K562 (cell line): Measurements from ENCODE around the gene CHRNB4. TPM values are rescaled to one million over a fixed set of nuclear protein-coding genes. Genes with fewer than 3 reads are reported as not detected.

Experiments
- ATAC-seq: fragments of 200-7000 bp; cut with Tn5 transposase; 3 replicates; pipeline ENCODE4 v1.9.1; 2020; ENCODE audit warnings: moderate library complexity
- BruUV-seq: library from RNA; stranded (reverse); fragments of 400-500 nt; replicated peaks from 2 replicates; lab custom pipeline; 2021; lab: Mats Ljungman, UMichigan
- CTCF ChIA-PET: fragments of 300-600 bp; formaldehyde crosslinking; extraction: SDS; loops from one replicate; lab custom pipeline; 2021; ENCODE audit warnings: low intra/inter-chr PET ratio; lab: Yijun Ruan, JAX
- POLR2A ChIA-PET: fragments of 300-600, 350-650 bp; sonication (Branson Sonifier 250); formaldehyde crosslinking; extraction: SDS; loops from one replicate; lab custom pipeline; 2021; ENCODE audit warnings: antibody characterized with exemption, inconsistent platforms; lab: Yijun Ruan, JAX
- DNase-seq, 4 experiments: peaks; one replicate each; pipeline versions ENCODE4 v3.0.0 to v3.0.0-alpha.2; 2011 to 2018; ENCODE audit warnings: low spot score in 3 of 4, mixed read lengths in 3 of 4; ENCODE audit errors: extremely low read depth in 1 of 4
- FAIRE-seq: peaks from 2 replicates; lab custom pipeline; 2011; peaks lifted over from hg19 to GRCh38; lab: Jason Lieb, UNC
- H2AFZ ChIP-seq: 2 replicates; pipeline ENCODE4 v1.6.0; 2011; ENCODE audit warnings: low read depth, low read length, control low read depth, inconsistent platforms
- H3K27ac ChIP-seq: fragments of 200-600 bp; 3 replicates; pipeline ENCODE4 v1.8.0; 2011; ENCODE audit warnings: low read depth, mild to moderate bottlenecking, control low read depth, inconsistent platforms, low read length, moderate library complexity, mixed read lengths; ENCODE audit errors: extremely low read depth
- H3K27me3 ChIP-seq, 2 experiments: fragments of 300-600 bp in 1 of 2; 2 replicates in 1 of 2; 3 replicates in 1 of 2; pipeline versions ENCODE4 v1.6.0 to v1.8.0; 2011; ENCODE audit warnings: inconsistent platforms in 2 of 2, low read length in 2 of 2, mild to moderate bottlenecking in 1 of 2, mixed read lengths in 1 of 2, moderate library complexity in 1 of 2; ENCODE audit not compliant: control insufficient read depth in 2 of 2, insufficient read depth in 2 of 2
- H3K36me3 ChIP-seq: fragments of 300-600 bp; 3 replicates; pipeline ENCODE4 v1.8.0; 2011; ENCODE audit warnings: mild to moderate bottlenecking, low read length, inconsistent platforms; ENCODE audit not compliant: control insufficient read depth, insufficient read depth
- H3K4me1 ChIP-seq, 2 experiments: fragments of 200-600 bp in 1 of 2; replicated peaks in 1 of 2; 2 replicates in 1 of 2; 3 replicates in 1 of 2; pipeline versions ENCODE4 v1.5.1 to v1.8.0; 2011; ENCODE audit warnings: inconsistent platforms in 2 of 2, low read length in 2 of 2, mild to moderate bottlenecking in 1 of 2, mixed read lengths in 1 of 2, moderate library complexity in 1 of 2; ENCODE audit not compliant: control insufficient read depth in 2 of 2, insufficient read depth in 2 of 2
- H3K4me2 ChIP-seq: 2 replicates; pipeline ENCODE4 v1.6.1; 2011; ENCODE audit warnings: low read length, control low read depth, inconsistent platforms, mixed read lengths; ENCODE audit not compliant: insufficient read depth
- H3K4me3 ChIP-seq: fragments of 200-600 bp; sonication (generic), shearing (Covaris generic); 2 replicates; pipeline ENCODE4 v1.5.1; 2016; ENCODE audit warnings: control low read depth, inconsistent platforms
- H3K79me2 ChIP-seq: fragments of 200-600 bp; 3 replicates; pipeline ENCODE4 v1.8.0; 2011; ENCODE audit warnings: low read length, inconsistent platforms; ENCODE audit not compliant: control insufficient read depth, insufficient read depth
- H3K9ac ChIP-seq, 2 experiments: 2 replicates each; pipeline versions ENCODE4 v1.6.0 to v1.6.1; 2011; ENCODE audit warnings: low read depth in 2 of 2, low read length in 2 of 2, control low read depth in 1 of 2, inconsistent platforms in 1 of 2, mild to moderate bottlenecking in 1 of 2, mixed read lengths in 1 of 2; ENCODE audit not compliant: insufficient read depth in 1 of 2
- H3K9me1 ChIP-seq: one replicate; pipeline ENCODE4 v1.6.0; 2011; ENCODE audit warnings: inconsistent platforms, mild to moderate bottlenecking, low read length, moderate library complexity; ENCODE audit not compliant: control insufficient read depth, insufficient read depth
- H3K9me3 ChIP-seq: replicated peaks from 2 replicates; pipeline ENCODE4 v1.5.1; 2011; ENCODE audit warnings: low read depth, low read length, inconsistent platforms; ENCODE audit not compliant: control insufficient read depth, insufficient read depth
- H4K20me1 ChIP-seq: replicated peaks from 2 replicates; pipeline ENCODE4 v1.6.1; 2011; ENCODE audit warnings: low read length, inconsistent platforms, mixed read lengths; ENCODE audit not compliant: control insufficient read depth, insufficient read depth
- BRD4 ChIP-seq: fragments of 200-600 bp; sonication (generic); IDR thresholded peaks from 2 replicates; pipeline ENCODE4 v1.6.1; 2017; ENCODE audit warnings: inconsistent platforms
- CHD2 ChIP-seq: IDR thresholded peaks from 2 replicates; pipeline ENCODE4 v1.6.1; 2011; ENCODE audit warnings: low read depth, low read length
- CHD4 ChIP-seq: fragments of 200-600 bp; sonication (generic); IDR thresholded peaks from 3 replicates; pipeline ENCODE4 v1.6.1; 2012; ENCODE audit warnings: low read depth, mild to moderate bottlenecking, mixed read lengths, low read length, inconsistent platforms; ENCODE audit not compliant: insufficient read depth, insufficient replicate concordance, poor library complexity, severe bottlenecking
- KAT7 ChIP-seq: sonication (generic); formaldehyde crosslinking; IDR thresholded peaks from 2 replicates; pipeline ENCODE4 v1.8.0; 2022; ENCODE audit warnings: missing genetic modification reagents, mild to moderate bottlenecking, borderline replicate concordance
- MEF2A ChIP-seq: IDR thresholded peaks from 2 replicates; pipeline ENCODE4 v1.6.1; 2011; ENCODE audit warnings: low read depth, mild to moderate bottlenecking, low read length, moderate library complexity; ENCODE audit not compliant: control insufficient read depth
- NCOA1 ChIP-seq: fragments of 450-650 bp; IDR thresholded peaks from 2 replicates; pipeline ENCODE4 v1.6.1; 2016; ENCODE audit warnings: low read depth
- POLR2A ChIP-seq: fragments of 450-650 bp; conservative IDR thresholded peaks from 2 replicates; pipeline ENCODE4 v1.6.1; 2016
- SAFB2 ChIP-seq: fragments of 200-400 bp; formaldehyde crosslinking; IDR thresholded peaks from 2 replicates; pipeline ENCODE4 v1.6.1; 2018; ENCODE audit warnings: borderline replicate concordance, low read length, low read depth, moderate library complexity; ENCODE audit not compliant: severe bottlenecking
- STAT5A ChIP-seq: IDR thresholded peaks from 2 replicates; pipeline ENCODE4 v1.6.1; 2012; ENCODE audit warnings: low read length, inconsistent platforms, borderline replicate concordance
- ZNF232 ChIP-seq: sonication (generic); formaldehyde crosslinking; IDR thresholded peaks from 2 replicates; pipeline ENCODE4 v1.8.0; 2022; ENCODE audit warnings: mild to moderate bottlenecking, missing genetic modification reagents
- ZNF354B ChIP-seq: fragments of 250-450 bp; sonication (Bioruptor Pico); IDR thresholded peaks from 2 replicates; pipeline ENCODE4 v1.4.0; 2020
- ZNF507 ChIP-seq: conservative IDR thresholded peaks from 2 replicates; pipeline ENCODE4 v1.6.1; 2017; ENCODE audit warnings: missing genetic modification characterization, missing compliant biosample characterization
- ZNF717 ChIP-seq: fragments of 250-450 bp; sonication (Bioruptor Pico); IDR thresholded peaks from 2 replicates; pipeline ENCODE4 v1.5.0; 2021
- WGBS: fragments of 100-300 bp; shearing (Covaris generic); methylation state at CpG from one replicate; pipeline ENCODE4 v1.1.6; 2016; ENCODE audit warnings: low coverage, mixed read lengths; ENCODE audit not compliant: insufficient coverage; ENCODE audit errors: missing lambda C conversion rate; 5-methylcytosine and 5-hydroxymethylcytosine counted together
- in situ Hi-C: fragments of 300-500 bp; cut with MboI; formaldehyde crosslinking; loops from 4 replicates; pipeline ENCODE4 v1.15.0; 2018; ENCODE audit warnings: inconsistent platforms, mixed read lengths
- intact Hi-C: fragments of 100-400 bp; cut with micrococcal nuclease; formaldehyde crosslinking; loops from 2 replicates; pipeline ENCODE4 v1.14.2; 2022
- polyA plus RNA-seq, 8 experiments: library from polyadenylated mRNA; depleted of rRNA in 4 of 8; stranded (reverse) in 5 of 8; unstranded in 3 of 8; fragments of >200 nt; fragmentation: Nextera tagmentation in 2 of 8; fragmentation: Illumina TruSeq in 1 of 8; extraction: Ambion mirVana in 2 of 8; extraction: Trizol in 1 of 8; gene quantifications; 2 replicates each; pipeline versions ENCODE4 v1.2.1 to v1.2.3, GENCODE V29; 2011 to 2014; ENCODE audit warnings: inconsistent platforms in 1 of 8, missing spikeins in 1 of 8
- total RNA-seq, 7 experiments: library from RNA; depleted of rRNA in 6 of 7; stranded (reverse); fragments of >200 nt in 6 of 7; fragmentation: Illumina TruSeq in 2 of 7; extraction: Trizol in 2 of 7; gene quantifications; 2 replicates each; pipeline versions ENCODE4 v1.2.1 to v1.2.3, GENCODE V29; 2011 to 2021; ENCODE audit warnings: low replicate concordance in 1 of 7
- TF ChIP-seq, protein P1 (sequence below): fragments of 150-350 bp; conservative IDR thresholded peaks from 2 replicates; pipeline ENCODE4 v1.6.1; 2014; ENCODE audit warnings: low read length

The CHRNB4 gene
- total and polyA plus RNA-seq, 9 of the 15 experiments (the other 6 are each of a cell fraction or from before 2014, with no cell fraction given), result 0.08 to 0.18 TPM; not detected in 7

DNA sequence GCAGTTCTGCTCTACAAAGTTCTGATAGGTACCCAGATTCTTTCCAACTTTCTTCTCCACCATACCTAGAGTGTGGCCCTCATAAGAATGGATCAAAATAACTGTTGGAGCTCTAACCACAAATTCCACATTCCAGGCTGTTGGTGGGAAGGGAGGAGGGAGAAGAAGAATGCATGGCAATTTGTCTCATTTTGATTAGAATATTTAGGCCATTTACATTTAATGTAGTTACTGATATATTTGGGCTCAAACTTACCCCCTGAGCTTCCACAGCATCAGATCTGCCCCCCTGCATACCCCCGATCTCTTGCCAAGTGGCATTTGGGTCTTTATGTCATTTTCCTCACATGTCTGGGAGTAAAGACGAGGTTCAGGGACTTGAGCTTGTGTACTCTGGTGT is 7.7 kb downstream of the CHRNB4 start:
- CTCF ChIA-PET, result no interaction called here
- TF ChIP-seq ZNF354B (CRISPR knock-in tag), result 0 out of 2 replicates have a peak, but pooled peaks have one; percentile 70
- no peak for TF ChIP-seq POLR2A
- no peak for TF ChIP-seq CHD2
- no peak for TF ChIP-seq STAT5A
- TF ChIP-seq, protein P1, sequence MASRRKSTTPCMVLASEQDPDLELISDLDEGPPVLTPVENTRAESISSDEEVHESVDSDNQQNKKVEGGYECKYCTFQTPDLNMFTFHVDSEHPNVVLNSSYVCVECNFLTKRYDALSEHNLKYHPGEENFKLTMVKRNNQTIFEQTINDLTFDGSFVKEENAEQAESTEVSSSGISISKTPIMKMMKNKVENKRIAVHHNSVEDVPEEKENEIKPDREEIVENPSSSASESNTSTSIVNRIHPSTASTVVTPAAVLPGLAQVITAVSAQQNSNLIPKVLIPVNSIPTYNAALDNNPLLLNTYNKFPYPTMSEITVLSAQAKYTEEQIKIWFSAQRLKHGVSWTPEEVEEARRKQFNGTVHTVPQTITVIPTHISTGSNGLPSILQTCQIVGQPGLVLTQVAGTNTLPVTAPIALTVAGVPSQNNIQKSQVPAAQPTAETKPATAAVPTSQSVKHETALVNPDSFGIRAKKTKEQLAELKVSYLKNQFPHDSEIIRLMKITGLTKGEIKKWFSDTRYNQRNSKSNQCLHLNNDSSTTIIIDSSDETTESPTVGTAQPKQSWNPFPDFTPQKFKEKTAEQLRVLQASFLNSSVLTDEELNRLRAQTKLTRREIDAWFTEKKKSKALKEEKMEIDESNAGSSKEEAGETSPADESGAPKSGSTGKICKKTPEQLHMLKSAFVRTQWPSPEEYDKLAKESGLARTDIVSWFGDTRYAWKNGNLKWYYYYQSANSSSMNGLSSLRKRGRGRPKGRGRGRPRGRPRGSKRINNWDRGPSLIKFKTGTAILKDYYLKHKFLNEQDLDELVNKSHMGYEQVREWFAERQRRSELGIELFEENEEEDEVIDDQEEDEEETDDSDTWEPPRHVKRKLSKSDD, result no peak
- TF ChIP-seq SAFB2, result no peak
- TF ChIP-seq NCOA1, result no peak
- no peak for TF ChIP-seq CHD4
- TF ChIP-seq BRD4, result no peak
- TF ChIP-seq MEF2A, result no peak
- no peak for TF ChIP-seq KAT7 (CRISPR knock-in tag)
- TF ChIP-seq ZNF717 (CRISPR knock-in tag), result no peak
- TF ChIP-seq ZNF232, result no peak
- TF ChIP-seq ZNF507 (tag), result peak; percentile 97

More for the DNA sequence above, 7.7 kb downstream of the CHRNB4 start:
- Histone ChIP-seq H3K4me1 (no peaks in the 10 kb centered on the region), H2AFZ (no peak overlapping the region), H3K27ac (no peak overlapping the region), H3K27me3 (peaks cover 25 to 45% of the 10 kb centered on the region in 2 experiments), H3K4me3 (no peak overlapping the region), H3K9me1 (no peaks in the 10 kb centered on the region), H3K9me3 (no peaks in the 10 kb centered on the region), H3K4me2 (no peak overlapping the region), H3K36me3 (no peaks in the 10 kb centered on the region), H3K79me2 (no peaks in the 10 kb centered on the region), H4K20me1 (0 out of 2 replicates have a peak, but pooled peaks cover 8% of the 10 kb centered on the region), H3K9ac (no peak overlapping the region)
- no peak for FAIRE-seq
- no TSS peak for BruUV-seq
- 0% methylated on average over 2 of the region's 2 CpGs for WGBS
- in situ Hi-C loops, result no loop called here
- no peak for DNase-seq
- ATAC-seq, result no peak
- POLR2A ChIA-PET, result interaction anchor here (0.7 kb wide), 1 partner anchor 134 kb away, joined by 4 read pairs; no protein-coding TSS in a partner anchor
- intact Hi-C loops, result no loop called here
